ENCODE results near the gene SPINDOC.

The SPINDOC gene

GRCh38 chr11:63847363-63847762 lies 34.1 kb downstream of the SPINDOC start:
- no peak overlapping the region for H3K4me3 ChIP-seq (ENCODE audit: low read depth, low read length, poor library complexity, severe bottlenecking)
- H3F3A ChIP-seq (ENCODE audit: insufficient read depth, low read length): no peaks in the 10 kb centered on the region
- H3K27me3 ChIP-seq (ENCODE audit: insufficient read depth, low read length): no peaks in the 10 kb centered on the region
- H3K9me2 ChIP-seq (ENCODE audit: low read depth, low read length): no peaks in the 10 kb centered on the region
- H4K20me1 ChIP-seq (ENCODE audit: insufficient read depth, low read length): no peaks in the 10 kb centered on the region
- no peaks in the 10 kb centered on the region for H3K9me3 ChIP-seq (ENCODE audit: low read length)
- H3K27ac ChIP-seq (ENCODE audit: low read depth, low read length, poor library complexity, severe bottlenecking): no peak overlapping the region
- H2AFZ ChIP-seq (ENCODE audit: low read length): no peak overlapping the region
- H3K4me2 ChIP-seq (ENCODE audit: low read length): no peak overlapping the region
- H3K36me3 ChIP-seq (ENCODE audit: insufficient read depth, low read length): peaks cover 30% of the 10 kb centered on the region; the same call in 1 of the 2 replicates
- no peak for TF ChIP-seq CTCF (IDR thresholded peaks at IDR 0.05; ENCODE audit: low read length)
- no peak for TF ChIP-seq EZH2 (IDR thresholded peaks at IDR 0.05; ENCODE audit: borderline replicate concordance, low read length)
- no peak overlapping the region for H3K9ac ChIP-seq (ENCODE audit: low read length)
- H3K79me2 ChIP-seq (ENCODE audit: insufficient read depth, low read length): peaks cover 87% of the 10 kb centered on the region
- peaks cover 17% of the 10 kb centered on the region for H3K4me1 ChIP-seq (ENCODE audit: insufficient read depth, low read length, severe bottlenecking)

GRCh38 chr11:63849691-63850090 lies 36.4 kb downstream of the SPINDOC start:
- Histone ChIP-seq H3K4me1 (ENCODE audit: insufficient read depth, low read length, severe bottlenecking) (peaks cover 13% of the 10 kb centered on the region), H3K4me3 (ENCODE audit: low read depth, low read length, poor library complexity, severe bottlenecking) (no peak overlapping the region), H3F3A (ENCODE audit: insufficient read depth, low read length) (no peaks in the 10 kb centered on the region), H3K27ac (ENCODE audit: low read depth, low read length, poor library complexity, severe bottlenecking) (no peak overlapping the region), H3K36me3 (ENCODE audit: insufficient read depth, low read length) (peaks cover 34% of the 10 kb centered on the region), H3K79me2 (ENCODE audit: insufficient read depth, low read length) (peaks cover 71% of the 10 kb centered on the region), H3K9ac (ENCODE audit: low read length) (no peak overlapping the region), H3K4me2 (ENCODE audit: low read length) (no peak overlapping the region), H2AFZ (ENCODE audit: low read length) (no peak overlapping the region), H3K9me3 (ENCODE audit: low read length) (no peaks in the 10 kb centered on the region), H4K20me1 (ENCODE audit: insufficient read depth, low read length) (no peaks in the 10 kb centered on the region), H3K9me2 (ENCODE audit: low read depth, low read length) (no peaks in the 10 kb centered on the region), H3K27me3 (ENCODE audit: insufficient read depth, low read length) (no peaks in the 10 kb centered on the region)
- TF ChIP-seq EZH2 (IDR thresholded peaks at IDR 0.05; ENCODE audit: borderline replicate concordance, low read length) (no peak), CTCF (IDR thresholded peaks at IDR 0.05; ENCODE audit: low read length) (no peak)

GRCh38 chr11:63850920-63851319 lies 37.7 kb downstream of the SPINDOC start:
- Histone ChIP-seq H2AFZ (ENCODE audit: low read length) (no peak overlapping the region), H3K4me1 (ENCODE audit: insufficient read depth, low read length, severe bottlenecking) (peaks cover 13% of the 10 kb centered on the region), H3K4me2 (ENCODE audit: low read length) (peak overlapping the region; percentile 31; the same call in 1 of the 2 replicates), H3K27ac (ENCODE audit: low read depth, low read length, poor library complexity, severe bottlenecking) (peak overlapping the region; percentile 13), H3F3A (ENCODE audit: insufficient read depth, low read length) (no peaks in the 10 kb centered on the region), H3K79me2 (ENCODE audit: insufficient read depth, low read length) (peaks cover 71% of the 10 kb centered on the region), H3K9me3 (ENCODE audit: low read length) (no peaks in the 10 kb centered on the region), H3K9ac (ENCODE audit: low read length) (no peak overlapping the region), H3K36me3 (ENCODE audit: insufficient read depth, low read length) (peaks cover 29% of the 10 kb centered on the region), H3K27me3 (ENCODE audit: insufficient read depth, low read length) (no peaks in the 10 kb centered on the region), H4K20me1 (ENCODE audit: insufficient read depth, low read length) (no peaks in the 10 kb centered on the region), H3K9me2 (ENCODE audit: low read depth, low read length) (no peaks in the 10 kb centered on the region), H3K4me3 (ENCODE audit: low read depth, low read length, poor library complexity, severe bottlenecking) (no peak overlapping the region)
- TF ChIP-seq EZH2 (IDR thresholded peaks at IDR 0.05; ENCODE audit: borderline replicate concordance, low read length) (no peak), CTCF (IDR thresholded peaks at IDR 0.05; ENCODE audit: low read length) (no peak)
